IPS DF 19.7 (cell line): ENCODE measurements around the gene ADARB2.
"Not testable (repeated sequence)": the region's sequence is repeated elsewhere in the genome, so short reads cannot be mapped to it uniquely, and the experiment has no call there.

Experiments used
- DNase-seq: peaks from one replicate; pipeline ENCODE4 v3.0.0-alpha.2; 2013; ENCODE audit warnings: low read depth, low spot score

ADARB2 gene

GRCh38 chr10:1358860-1359625 is 378.3 kb downstream of the ADARB2 start:
- DNase-seq: no peak

- no peak for DNase-seq
Observed at GRCh38 chr10:1358147-1358546, 379.2 kb downstream of the ADARB2 start.

- no peak for DNase-seq
Observed at GRCh38 chr10:1356349-1356748, 381.0 kb downstream of the ADARB2 start.

GRCh38 chr10:1354809-1355710 is 382.3 kb downstream of the ADARB2 start:
- no peak for DNase-seq

DNA sequence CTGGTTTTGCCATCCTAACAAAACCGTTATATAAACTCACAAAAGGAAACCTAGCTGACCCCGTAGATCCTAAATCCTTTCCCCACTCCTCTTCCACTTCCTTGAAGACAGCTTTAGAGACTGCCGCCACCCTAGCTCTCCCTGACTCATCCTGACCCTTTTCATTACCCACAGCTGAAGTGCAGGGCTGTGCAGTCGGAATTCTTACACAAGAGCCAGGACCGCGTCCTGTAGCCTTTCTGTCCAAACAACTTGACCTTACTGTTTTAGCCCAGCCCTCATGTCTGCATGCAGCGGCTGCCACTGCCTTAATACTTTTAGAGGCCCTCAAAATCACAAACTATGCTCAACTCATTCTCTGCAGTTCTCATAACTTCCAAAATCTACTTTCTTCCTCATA is 385.0 kb downstream of the ADARB2 start:
- DNase-seq: not testable (repeated sequence)

GRCh38 chr10:1348773-1349050 is 388.6 kb downstream of the ADARB2 start:
- DNase-seq: no peak

DNA sequence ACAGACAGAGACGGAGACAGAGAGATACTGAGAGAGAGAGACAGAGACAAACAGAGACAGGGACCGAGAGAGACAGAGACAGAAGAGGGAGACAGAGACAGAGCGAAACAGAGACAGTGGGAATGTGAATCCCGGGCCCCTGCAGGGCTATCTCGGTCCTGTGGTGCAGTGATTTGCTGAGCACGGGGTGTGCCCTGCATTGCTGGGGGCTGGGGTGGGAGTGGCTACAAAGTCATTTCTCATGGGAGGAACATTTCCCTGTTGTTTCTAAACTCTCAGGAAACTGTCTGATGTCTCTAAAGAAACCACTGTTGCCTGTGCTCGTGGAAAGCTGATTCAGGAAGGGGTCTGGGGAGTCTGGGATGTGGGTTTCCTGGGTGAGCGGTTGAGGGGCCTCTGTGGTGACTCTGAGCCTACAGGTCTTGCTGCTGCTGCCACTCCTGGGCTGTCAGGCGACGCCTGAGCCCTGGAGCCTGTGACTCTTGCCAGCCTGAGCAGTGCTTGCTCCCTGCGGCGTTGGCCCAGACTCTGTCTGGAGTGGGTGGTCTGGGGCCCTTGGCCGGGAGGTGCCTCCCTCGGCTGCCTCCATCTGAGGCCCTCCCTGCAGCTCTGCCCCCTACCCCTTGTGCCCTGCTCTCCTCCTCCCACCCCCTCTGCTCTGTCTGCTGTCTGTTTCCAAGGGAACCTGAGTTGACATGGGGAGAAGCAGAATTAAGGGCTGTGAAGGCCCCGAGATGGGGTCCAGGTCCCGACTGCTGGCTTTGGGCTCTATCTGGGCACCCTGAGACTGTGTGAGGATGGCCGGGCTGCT is 389.2 kb downstream of the ADARB2 start:
- DNase-seq: no peak

DNA sequence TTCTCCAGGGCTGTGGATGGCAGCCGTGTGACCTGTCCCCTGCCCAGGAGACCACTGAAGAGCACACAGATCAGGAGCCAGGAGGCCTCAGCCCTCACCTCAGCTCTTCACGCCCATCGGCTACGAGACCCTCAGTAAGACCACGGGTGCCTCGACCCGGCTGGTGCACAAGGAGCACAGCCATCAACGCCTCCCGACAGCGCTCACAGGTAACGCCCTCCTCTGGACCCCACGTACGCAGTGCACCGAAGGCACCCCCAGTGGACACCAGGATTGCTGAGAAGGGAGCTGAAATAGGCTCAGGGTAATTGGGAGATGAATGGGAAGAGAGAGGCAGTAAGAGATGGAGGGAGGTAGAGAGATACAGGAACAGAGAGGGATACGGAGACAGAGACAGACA is 389.8 kb downstream of the ADARB2 start:
- no peak for DNase-seq

GRCh38 chr10:1346201-1346600 is 391.1 kb downstream of the ADARB2 start:
- DNase-seq: no peak

DNA sequence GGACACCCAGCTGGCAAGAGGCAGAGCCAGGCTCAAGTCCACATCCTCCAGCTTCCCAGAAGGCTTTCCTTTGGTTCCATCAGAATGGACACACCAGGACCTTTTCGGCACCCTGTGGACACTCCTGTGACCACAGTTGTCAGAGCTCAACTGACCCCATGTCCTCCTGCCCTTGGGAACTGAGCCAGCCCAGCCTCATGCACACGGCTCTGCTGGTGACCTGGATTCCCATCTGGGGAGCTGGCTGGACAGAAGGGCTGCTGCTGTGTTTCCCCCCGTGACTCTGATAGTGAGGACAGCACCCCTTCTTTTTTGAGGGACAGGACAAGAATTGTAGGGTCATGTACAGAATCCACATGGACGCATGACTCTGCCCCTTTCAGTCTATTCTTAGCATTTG is 392.0 kb downstream of the ADARB2 start:
- DNase-seq: no peak

- DNase-seq: no peak
Observed at GRCh38 chr10:1344846-1345245, 392.5 kb downstream of the ADARB2 start.

GRCh38 chr10:1344408-1344807 is 392.9 kb downstream of the ADARB2 start:
- DNase-seq: no peak

GRCh38 chr10:1343176-1343575 is 394.1 kb downstream of the ADARB2 start:
- DNase-seq: no peak

DNA sequence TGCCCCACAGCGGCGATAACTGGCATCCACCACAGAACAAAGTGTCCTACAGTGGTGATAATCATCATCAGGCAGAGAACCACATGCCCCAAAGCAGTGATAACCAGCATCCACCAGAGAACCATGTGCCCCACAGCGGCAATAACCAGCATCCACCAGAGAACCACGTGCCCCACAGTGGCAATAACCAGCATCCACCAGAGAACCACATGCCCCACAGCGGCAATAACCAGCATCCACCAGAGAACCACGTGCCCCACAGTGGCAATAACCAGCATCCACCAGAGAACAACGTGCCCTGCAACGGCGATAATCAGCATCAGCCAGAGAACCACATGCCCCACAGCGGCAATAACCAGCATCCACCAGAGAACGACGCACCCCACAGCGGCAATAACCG is 396.3 kb downstream of the ADARB2 start:
- DNase-seq: not testable (repeated sequence)

- no peak for DNase-seq
Observed at GRCh38 chr10:1339396-1339795, 397.9 kb downstream of the ADARB2 start.

GRCh38 chr10:1335642-1336041 is 401.7 kb downstream of the ADARB2 start:
- DNase-seq: no peak

GRCh38 chr10:1333981-1334380 is 403.3 kb downstream of the ADARB2 start:
- DNase-seq: no peak

DNA sequence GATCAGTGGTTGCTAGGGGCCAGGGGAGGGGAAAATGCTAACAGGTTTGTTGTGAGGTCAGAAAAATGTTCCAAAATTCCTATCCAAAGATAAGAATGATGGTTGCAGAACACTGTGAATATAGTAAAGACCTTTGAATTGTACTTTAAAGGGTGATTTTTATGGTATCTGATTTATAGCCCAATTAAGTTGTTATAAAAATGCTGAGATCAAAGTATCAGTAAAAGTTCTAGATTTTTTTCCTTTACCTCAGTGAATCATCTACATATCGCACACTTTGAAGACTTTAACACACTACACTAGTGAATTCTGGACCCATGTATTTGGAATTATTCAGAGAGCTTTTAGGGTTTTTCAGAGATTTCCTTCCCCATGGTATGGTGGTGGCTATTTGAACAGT is 405.8 kb downstream of the ADARB2 start:
- no peak for DNase-seq

DNA sequence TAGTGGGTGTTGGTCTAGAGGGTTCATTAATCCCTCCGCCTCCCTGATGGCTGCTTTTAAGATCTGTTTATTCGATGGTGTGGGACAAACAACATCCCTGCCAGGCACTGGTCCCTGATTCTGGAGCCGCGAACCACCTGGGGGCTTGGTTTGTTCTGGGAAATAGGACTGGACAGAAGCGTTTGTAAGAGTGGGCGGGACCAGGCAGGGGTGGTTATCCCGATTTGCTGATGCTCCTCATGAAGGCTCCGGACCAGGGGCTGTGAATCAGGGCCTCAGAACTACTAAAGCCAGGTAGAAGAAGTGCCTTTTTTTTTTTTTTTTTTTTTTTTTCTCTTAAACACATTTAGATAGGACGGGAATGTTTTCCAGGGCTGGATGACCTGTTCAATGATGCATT is 407.7 kb downstream of the ADARB2 start:
- no peak for DNase-seq

- no peak for DNase-seq
Observed at GRCh38 chr10:1328981-1329614, 408.2 kb downstream of the ADARB2 start.

DNA sequence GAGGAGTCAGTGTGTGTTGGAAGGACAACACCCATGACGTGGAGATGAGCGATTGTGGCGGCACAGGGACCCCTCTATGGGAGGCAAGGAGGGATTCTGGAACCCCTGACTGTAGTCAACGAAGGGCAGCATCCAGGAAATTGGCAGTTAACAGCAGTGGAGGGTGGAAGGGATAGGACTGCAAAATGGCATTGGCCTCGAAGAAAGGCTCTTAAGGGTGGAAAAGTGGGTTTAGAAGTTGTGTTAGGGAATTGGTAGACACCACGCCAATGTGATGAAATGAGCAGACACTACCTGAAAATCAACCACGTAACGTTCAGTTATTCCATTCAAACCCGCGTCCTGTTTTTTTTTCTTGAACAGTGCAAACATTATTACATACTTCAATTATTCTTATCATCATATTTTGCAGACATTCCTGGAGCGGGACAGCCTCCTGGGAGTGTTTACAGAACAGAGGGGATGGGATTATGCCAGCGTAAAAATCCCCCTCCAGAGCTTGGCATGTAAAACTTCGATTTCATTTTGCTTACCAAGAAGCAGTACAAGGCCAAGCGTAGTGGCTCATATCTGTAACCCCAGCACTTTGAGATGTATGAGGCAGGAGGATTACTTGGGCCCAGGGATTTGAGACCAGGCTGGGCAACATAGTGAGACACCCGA is 409.0 kb downstream of the ADARB2 start:
- DNase-seq: no peak
